AG09309 (cell line): ENCODE data around the gene SCRN1.

Experiments used
- DNase-seq: peaks from one replicate; pipeline ENCODE4 v3.0.0-alpha.2; 2010; ENCODE audit warnings: low read depth
- H3K4me3 ChIP-seq: 2 replicates; pipeline ENCODE4 v1.5.1; 2011; ENCODE audit warnings: mild to moderate bottlenecking, low read depth, low read length, moderate library complexity; ENCODE audit not compliant: control insufficient read depth
- TF ChIP-seq, protein P1 (sequence below): IDR thresholded peaks from 2 replicates; pipeline ENCODE4 v1.5.1; 2011; ENCODE audit warnings: mild to moderate bottlenecking, low read depth, low read length, inconsistent platforms; ENCODE audit not compliant: insufficient read depth, control insufficient read depth; ENCODE audit errors: missing control alignments

The SCRN1 gene

DNA sequence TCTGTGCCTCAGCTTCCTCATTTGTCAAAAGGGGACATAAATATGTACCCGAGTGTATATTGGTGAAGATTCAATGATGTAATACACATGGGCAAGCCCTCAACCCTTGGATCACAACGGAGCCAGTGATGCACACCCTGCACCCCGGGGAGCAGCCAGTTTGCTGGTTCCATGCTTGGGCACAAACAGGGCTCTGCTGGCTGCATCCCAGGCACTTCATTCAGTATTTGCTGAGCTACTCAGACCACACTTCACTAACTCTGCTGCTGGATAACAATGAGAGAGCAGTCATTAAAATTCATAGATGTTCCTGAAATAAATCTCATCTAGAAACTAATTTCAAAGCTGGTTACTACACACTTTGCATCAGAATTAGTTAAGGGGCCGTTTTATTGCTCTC, 72.0 kb downstream of the SCRN1 start:
- TF ChIP-seq, protein P1, sequence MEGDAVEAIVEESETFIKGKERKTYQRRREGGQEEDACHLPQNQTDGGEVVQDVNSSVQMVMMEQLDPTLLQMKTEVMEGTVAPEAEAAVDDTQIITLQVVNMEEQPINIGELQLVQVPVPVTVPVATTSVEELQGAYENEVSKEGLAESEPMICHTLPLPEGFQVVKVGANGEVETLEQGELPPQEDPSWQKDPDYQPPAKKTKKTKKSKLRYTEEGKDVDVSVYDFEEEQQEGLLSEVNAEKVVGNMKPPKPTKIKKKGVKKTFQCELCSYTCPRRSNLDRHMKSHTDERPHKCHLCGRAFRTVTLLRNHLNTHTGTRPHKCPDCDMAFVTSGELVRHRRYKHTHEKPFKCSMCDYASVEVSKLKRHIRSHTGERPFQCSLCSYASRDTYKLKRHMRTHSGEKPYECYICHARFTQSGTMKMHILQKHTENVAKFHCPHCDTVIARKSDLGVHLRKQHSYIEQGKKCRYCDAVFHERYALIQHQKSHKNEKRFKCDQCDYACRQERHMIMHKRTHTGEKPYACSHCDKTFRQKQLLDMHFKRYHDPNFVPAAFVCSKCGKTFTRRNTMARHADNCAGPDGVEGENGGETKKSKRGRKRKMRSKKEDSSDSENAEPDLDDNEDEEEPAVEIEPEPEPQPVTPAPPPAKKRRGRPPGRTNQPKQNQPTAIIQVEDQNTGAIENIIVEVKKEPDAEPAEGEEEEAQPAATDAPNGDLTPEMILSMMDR = no peak
- DNase-seq = no peak
- H3K4me3 ChIP-seq = no peak overlapping the region

DNA sequence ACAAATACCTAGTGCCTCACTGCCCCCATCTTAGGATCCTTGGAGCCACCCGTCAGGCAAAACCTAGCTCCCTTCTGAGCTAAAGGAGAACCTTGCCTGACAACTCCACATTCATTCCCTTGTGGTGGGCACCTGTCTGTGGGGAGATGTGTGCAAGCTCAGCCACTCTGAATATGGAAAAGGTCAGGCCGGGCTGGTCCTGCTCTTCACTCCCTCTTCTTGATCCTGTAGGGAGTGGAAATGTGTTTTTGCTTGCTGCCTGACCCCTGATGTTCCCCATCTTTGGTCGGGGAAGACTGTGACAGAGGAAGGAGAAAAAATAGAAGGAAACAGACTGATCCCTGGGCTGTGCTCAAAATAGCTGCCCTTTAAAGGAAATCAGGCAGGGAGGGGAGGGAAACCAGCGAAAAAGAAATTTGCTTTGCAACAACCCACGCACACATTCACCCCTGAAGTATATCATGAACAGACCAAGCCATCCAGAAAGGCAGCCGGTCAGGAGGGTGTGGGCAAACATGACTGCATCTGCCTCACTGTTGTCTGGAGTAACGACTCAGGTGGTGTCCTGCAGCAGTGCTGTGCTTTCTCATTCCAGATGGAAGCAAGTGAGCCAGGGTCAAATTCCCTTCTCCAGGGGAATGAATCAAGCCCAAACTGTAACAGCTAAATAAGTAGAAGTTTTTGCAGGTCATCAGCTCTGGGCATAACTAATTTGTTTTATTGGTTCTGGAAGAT, 74.0 kb downstream of the SCRN1 start:
- no peak for DNase-seq
- TF ChIP-seq, protein P1 = no peak
- H3K4me3 ChIP-seq = no peak overlapping the region

- DNase-seq = no peak
- TF ChIP-seq, protein P1 = no peak
- no peak overlapping the region for H3K4me3 ChIP-seq
These were observed 75.4 kb downstream of the SCRN1 start for GRCh38 chr7:29914180-29914579.

DNA sequence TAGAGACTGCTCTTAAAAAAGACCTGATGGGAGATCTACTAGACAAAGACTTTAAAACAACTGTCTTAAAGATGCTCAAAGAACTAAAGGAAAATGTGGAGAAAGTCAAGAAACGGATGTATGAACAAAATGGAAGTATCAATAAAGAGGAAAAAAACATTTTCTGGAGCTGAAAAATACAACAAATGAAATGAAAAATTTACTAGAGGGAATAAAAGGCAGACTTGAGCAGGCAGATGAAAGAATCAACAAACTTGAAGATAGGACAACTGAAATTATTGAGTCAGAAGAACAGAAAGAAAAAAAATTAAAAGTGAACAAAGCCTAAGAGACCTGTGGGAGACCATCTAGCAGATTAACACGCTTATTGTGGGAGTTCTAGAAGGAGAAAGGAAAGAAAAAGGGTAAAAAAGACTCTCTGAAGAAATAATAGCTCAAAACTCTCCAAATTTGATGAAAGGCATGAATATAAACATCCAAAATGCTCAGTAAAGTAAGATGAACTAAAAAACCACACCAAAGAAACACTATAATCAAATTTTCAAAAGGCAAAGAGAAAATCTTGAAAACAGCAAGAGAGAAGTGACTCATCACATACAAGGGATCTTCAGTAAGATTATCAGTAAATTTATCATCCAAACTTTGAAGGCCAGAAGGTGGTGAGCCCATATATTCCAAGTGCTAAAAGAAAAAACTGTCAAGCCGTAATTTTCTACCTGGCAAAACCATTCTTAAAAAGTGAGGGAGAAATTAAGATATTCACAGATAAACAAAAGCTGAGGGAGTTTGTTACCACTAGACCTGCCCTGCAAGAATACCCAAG, 83.2 kb downstream of the SCRN1 start:
- no peak overlapping the region for H3K4me3 ChIP-seq
- TF ChIP-seq, protein P1 = no peak

GRCh38 chr7:29900745-29901144, 88.9 kb downstream of the SCRN1 start:
- no peak for DNase-seq
- TF ChIP-seq, protein P1 = no peak
- no peak overlapping the region for H3K4me3 ChIP-seq

More for the DNA sequence above, 83.2 kb downstream of the SCRN1 start:
- DNase-seq = no peak

DNA sequence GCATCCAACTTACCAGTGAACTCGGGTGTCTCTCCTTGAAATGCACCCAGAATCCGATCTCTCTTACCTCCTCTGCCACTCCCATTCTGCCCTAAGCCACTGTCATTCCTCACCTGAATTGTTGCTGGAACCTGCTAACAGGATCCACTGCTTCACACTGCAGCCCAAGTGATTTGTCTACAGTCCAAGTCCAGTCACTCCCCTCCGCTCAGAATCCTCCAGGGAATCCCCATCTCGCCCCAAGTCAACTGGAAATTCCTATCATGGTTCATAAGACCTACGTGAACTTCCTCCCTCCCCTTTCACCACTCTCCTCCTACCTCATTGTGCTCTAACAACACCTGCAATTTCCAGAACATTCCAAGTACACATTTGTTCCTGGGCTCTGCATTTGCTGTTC, 91.3 kb downstream of the SCRN1 start:
- no peak overlapping the region for H3K4me3 ChIP-seq
- no peak for DNase-seq
- TF ChIP-seq, protein P1 = no peak
